ENCODE data around the gene TMEM138.

DNA sequence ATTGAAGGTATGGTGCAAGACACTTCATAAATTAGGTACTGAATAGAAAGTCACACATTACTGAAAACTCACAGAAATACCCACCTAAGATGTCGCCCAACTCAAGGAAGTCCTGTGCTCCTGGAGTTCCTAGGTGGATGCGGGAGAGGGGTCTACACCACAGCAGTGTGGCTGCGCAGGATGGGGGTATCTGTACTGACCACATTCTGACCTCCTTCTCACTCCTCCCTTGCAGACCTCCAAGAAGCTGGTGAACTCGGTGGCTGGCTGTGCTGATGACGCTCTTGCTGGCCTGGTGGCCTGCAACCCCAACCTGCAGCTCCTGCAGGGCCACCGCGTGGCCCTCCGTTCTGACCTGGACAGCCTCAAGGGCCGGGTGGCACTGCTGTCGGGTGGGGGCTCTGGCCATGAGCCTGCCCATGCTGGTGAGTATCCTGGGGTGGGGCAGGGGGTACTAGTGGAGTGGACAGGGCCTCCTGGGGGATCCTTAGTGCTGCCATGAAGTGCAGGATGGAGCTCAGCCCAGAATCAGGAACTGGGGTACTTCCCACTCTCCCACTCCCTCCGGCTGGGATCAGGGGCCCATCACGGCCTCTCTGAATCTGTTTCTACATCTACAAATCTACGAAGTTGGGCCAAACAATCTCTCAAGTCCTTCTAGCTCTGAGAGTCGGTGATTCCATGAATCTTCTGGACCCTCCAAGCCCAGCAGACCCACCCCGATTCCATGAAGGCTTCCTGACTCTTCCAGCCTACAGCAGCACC is 24.3 kb upstream of the TMEM138 start:
- TF ChIP-seq, protein P1, sequence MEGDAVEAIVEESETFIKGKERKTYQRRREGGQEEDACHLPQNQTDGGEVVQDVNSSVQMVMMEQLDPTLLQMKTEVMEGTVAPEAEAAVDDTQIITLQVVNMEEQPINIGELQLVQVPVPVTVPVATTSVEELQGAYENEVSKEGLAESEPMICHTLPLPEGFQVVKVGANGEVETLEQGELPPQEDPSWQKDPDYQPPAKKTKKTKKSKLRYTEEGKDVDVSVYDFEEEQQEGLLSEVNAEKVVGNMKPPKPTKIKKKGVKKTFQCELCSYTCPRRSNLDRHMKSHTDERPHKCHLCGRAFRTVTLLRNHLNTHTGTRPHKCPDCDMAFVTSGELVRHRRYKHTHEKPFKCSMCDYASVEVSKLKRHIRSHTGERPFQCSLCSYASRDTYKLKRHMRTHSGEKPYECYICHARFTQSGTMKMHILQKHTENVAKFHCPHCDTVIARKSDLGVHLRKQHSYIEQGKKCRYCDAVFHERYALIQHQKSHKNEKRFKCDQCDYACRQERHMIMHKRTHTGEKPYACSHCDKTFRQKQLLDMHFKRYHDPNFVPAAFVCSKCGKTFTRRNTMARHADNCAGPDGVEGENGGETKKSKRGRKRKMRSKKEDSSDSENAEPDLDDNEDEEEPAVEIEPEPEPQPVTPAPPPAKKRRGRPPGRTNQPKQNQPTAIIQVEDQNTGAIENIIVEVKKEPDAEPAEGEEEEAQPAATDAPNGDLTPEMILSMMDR (IDR thresholded peaks at IDR 0.05) = no peak
- no peak for TF ChIP-seq POLR2A (IDR thresholded peaks at IDR 0.05)
